22Rv1 (cell line): ENCODE data around the gene GTF2F1.

Experiments used
- ZFX ChIP-seq: fragments of 450-650 bp; IDR thresholded peaks from 2 replicates; pipeline ENCODE4 v1.6.1; 2017; ENCODE audit warnings: antibody characterized with exemption, borderline replicate concordance
- TF ChIP-seq, protein P1 (sequence below): fragments of 450-650 bp; IDR thresholded peaks from 2 replicates; pipeline ENCODE4 v1.5.1; 2017; ENCODE audit warnings: mild to moderate bottlenecking

DNA sequence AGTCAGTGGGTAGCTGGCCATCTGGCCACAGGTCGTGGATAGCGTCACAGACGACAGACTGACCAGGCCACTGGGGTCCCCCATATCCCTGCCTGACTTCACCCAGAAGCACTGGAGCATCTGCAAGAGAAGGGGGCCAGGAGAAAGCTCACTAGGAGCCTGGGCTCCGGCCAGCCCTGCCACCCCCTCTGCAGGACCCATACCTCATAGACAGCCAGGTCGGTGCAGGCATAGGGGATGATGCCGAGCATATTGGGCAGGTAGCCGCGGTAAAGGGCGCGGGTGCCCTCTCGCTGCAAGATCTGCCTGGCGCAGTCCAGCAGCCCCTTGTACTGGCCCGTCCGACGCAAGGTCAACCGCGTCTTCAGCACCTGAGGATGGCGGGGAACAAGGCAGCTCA lies 34.2 kb upstream of the GTF2F1 start:
- TF ChIP-seq, protein P1, sequence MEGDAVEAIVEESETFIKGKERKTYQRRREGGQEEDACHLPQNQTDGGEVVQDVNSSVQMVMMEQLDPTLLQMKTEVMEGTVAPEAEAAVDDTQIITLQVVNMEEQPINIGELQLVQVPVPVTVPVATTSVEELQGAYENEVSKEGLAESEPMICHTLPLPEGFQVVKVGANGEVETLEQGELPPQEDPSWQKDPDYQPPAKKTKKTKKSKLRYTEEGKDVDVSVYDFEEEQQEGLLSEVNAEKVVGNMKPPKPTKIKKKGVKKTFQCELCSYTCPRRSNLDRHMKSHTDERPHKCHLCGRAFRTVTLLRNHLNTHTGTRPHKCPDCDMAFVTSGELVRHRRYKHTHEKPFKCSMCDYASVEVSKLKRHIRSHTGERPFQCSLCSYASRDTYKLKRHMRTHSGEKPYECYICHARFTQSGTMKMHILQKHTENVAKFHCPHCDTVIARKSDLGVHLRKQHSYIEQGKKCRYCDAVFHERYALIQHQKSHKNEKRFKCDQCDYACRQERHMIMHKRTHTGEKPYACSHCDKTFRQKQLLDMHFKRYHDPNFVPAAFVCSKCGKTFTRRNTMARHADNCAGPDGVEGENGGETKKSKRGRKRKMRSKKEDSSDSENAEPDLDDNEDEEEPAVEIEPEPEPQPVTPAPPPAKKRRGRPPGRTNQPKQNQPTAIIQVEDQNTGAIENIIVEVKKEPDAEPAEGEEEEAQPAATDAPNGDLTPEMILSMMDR: no peak
- TF ChIP-seq ZFX: no peak
